RWPE1 (cell line): Measurements from ENCODE around the gene PCSK1.

Source experiments
- CTCF ChIA-PET: fragments of 350-600 bp; sonication (Branson Sonifier 250); formaldehyde crosslinking; extraction: SDS; loops from one replicate; lab custom pipeline; 2021; lab: Yijun Ruan, JAX
- POLR2A ChIA-PET: fragments of 400-600 bp; formaldehyde crosslinking; extraction: SDS; loops from one replicate; lab custom pipeline; 2020; ENCODE audit warnings: antibody characterized with exemption; ENCODE audit not compliant: low non-redundant PET; lab: Yijun Ruan, JAX
- DNase-seq: peaks from one replicate; pipeline ENCODE4 v3.0.0; 2012; ENCODE audit warnings: low spot score
- H3K27ac ChIP-seq: fragments of 450-650 bp; 2 replicates; pipeline ENCODE4 v1.5.1; 2017
- CTCF ChIP-seq: fragments of 450-650 bp; conservative IDR thresholded peaks from 2 replicates; pipeline ENCODE4 v1.5.1; 2017; ENCODE audit warnings: low read depth, mild to moderate bottlenecking

PCSK1 gene

GRCh38 chr5:96433066-96433447 is at the start of gene PCSK1:
Gene PCSK1 (minus strand): TSS chr5:96433248. CDS start chr5:96433042, 206 bp downstream.
- ChIA-PET POLR2A (no interaction called here), CTCF (no interaction called here)
- DNase-seq, result no peak
- no peak for TF ChIP-seq CTCF
- no peak within 1 kb of the TSS for H3K27ac ChIP-seq

GRCh38 chr5:96481867-96482266 is 48.8 kb upstream of the PCSK1 start:
- CTCF ChIA-PET, result no interaction called here

GRCh38 chr5:96481009-96481786 is 48.1 kb upstream of the PCSK1 start:
- H3K27ac ChIP-seq, result no peak overlapping the region
- DNase-seq, result no peak
- no peak for TF ChIP-seq CTCF
- ChIA-PET CTCF (interaction anchor here (0.6 kb wide), 2 partner anchors 113 to 727 kb away, joined by 4 to 6 read pairs; no protein-coding TSS in a partner anchor), POLR2A (no interaction called here)

More at GRCh38 chr5:96481867-96482266, 48.8 kb upstream of the PCSK1 start:
- H3K27ac ChIP-seq, result no peak overlapping the region
- DNase-seq, result no peak
- POLR2A ChIA-PET, result no interaction called here
- no peak for TF ChIP-seq CTCF

- CTCF ChIA-PET, result interaction anchor here (0.5 kb wide), 1 partner anchor 38 kb away, joined by 4 read pairs; no protein-coding TSS in a partner anchor
- POLR2A ChIA-PET, result no interaction called here
- no peak for DNase-seq
- TF ChIP-seq CTCF, result no peak
- H3K27ac ChIP-seq, result no peak overlapping the region
Observed at GRCh38 chr5:96478983-96479382, 45.9 kb upstream of the PCSK1 start.

GRCh38 chr5:96476654-96477053 is 43.6 kb upstream of the PCSK1 start:
- CTCF ChIA-PET, result no interaction called here
- POLR2A ChIA-PET, result no interaction called here

GRCh38 chr5:96474073-96474472 is 41.0 kb upstream of the PCSK1 start:
- no peak for DNase-seq
- ChIA-PET CTCF (interaction anchor here (0.6 kb wide), 1 partner anchor 39 kb away, joined by 4 read pairs; no protein-coding TSS in a partner anchor), POLR2A (no interaction called here)
- H3K27ac ChIP-seq, result no peak overlapping the region
- TF ChIP-seq CTCF, result no peak

More at GRCh38 chr5:96476654-96477053, 43.6 kb upstream of the PCSK1 start:
- H3K27ac ChIP-seq, result no peak overlapping the region
- DNase-seq, result no peak
- no peak for TF ChIP-seq CTCF
